ENCODE measurements around the gene ADAM23.

Gene ADAM23

DNA sequence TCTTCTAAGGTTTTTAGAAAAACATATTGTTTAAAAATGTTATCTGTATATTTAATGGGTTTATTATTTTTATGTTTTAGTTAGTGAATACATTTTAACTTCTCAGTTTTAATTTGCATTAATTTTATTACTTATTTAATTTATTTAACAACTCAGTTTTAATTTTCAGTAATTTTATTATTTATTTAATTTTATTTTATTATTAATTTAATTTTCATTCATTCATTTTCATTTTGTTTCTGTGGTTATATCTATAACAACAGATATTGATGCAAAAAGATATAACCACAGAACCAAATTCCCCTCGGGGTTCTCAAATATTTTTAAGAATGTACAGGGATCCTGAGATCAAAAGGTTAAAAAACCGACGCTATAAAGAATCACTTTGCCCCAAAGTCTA is 221.9 kb downstream of the ADAM23 start:
- DNase-seq = no peak
